Sigmoid colon (tissue), 4 donors: ENCODE results near the gene GARIN6.

Experiments used
- EP300 ChIP-seq, 4 donors: sonication (generic); formaldehyde crosslinking; IDR thresholded peaks; one replicate each; pipeline ENCODE4 v1.6.1; 2017; ENCODE audit warnings: antibody characterized with exemption in 4 of 4
- POLR2A ChIP-seq, 2 donors: fragments of 450-650 bp; IDR thresholded peaks; one replicate each; pipeline ENCODE4 v1.6.1; 2016; ENCODE audit warnings: antibody characterized with exemption in 2 of 2, mild to moderate bottlenecking in 2 of 2, moderate library complexity in 2 of 2
- POLR2AphosphoS5 ChIP-seq, 4 donors: sonication (generic); formaldehyde crosslinking; IDR thresholded peaks; one replicate each; pipeline ENCODE4 v1.6.1; 2017; ENCODE audit warnings: antibody characterized with exemption in 4 of 4
- TF ChIP-seq, protein P1 (sequence below), 4 experiments: fragments of 450-650 bp in 3 of 4; fragments of 200-600 bp in 1 of 4; IDR thresholded peaks; one replicate each; pipeline ENCODE4 v1.5.1; 2016 to 2019; ENCODE audit warnings: antibody characterized with exemption in 4 of 4, mild to moderate bottlenecking in 3 of 4, moderate library complexity in 2 of 4

DNA sequence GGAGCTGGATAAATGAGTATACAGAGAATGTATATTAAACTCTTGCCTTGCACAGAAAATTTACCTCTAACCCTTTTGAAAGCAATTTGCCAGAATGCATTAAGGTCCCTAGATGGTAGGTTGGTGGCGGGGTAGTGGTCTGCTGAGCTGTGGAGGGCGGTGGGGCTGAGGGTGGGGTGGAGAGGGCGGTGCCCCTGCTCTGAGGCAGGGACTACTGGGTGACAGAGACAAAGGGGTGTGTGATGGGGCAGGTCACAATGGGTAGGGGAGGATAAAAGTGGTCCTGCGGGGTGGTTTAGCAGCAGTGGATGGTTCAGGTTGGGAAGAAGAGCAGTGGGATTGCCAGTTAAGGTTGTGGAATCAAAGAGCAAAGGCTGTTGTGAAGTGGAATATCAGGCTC lies at the start of gene GARIN6:
- TF ChIP-seq, protein P1, sequence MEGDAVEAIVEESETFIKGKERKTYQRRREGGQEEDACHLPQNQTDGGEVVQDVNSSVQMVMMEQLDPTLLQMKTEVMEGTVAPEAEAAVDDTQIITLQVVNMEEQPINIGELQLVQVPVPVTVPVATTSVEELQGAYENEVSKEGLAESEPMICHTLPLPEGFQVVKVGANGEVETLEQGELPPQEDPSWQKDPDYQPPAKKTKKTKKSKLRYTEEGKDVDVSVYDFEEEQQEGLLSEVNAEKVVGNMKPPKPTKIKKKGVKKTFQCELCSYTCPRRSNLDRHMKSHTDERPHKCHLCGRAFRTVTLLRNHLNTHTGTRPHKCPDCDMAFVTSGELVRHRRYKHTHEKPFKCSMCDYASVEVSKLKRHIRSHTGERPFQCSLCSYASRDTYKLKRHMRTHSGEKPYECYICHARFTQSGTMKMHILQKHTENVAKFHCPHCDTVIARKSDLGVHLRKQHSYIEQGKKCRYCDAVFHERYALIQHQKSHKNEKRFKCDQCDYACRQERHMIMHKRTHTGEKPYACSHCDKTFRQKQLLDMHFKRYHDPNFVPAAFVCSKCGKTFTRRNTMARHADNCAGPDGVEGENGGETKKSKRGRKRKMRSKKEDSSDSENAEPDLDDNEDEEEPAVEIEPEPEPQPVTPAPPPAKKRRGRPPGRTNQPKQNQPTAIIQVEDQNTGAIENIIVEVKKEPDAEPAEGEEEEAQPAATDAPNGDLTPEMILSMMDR (IDR thresholded peaks at IDR 0.05) = no peak
- no peak for TF ChIP-seq POLR2AphosphoS5 (IDR thresholded peaks at IDR 0.05)
- TF ChIP-seq POLR2A (IDR thresholded peaks at IDR 0.05) = no peak
- no peak for TF ChIP-seq EP300 (IDR thresholded peaks at IDR 0.05)
